ENCODE data around the gene CHL1.

Gene CHL1

GRCh38 chr3:228442-229182, 32.0 kb downstream of the CHL1 start:
- DNase-seq = no peak

GRCh38 chr3:229183-229661, 32.7 kb downstream of the CHL1 start:
- no peak for DNase-seq

DNA sequence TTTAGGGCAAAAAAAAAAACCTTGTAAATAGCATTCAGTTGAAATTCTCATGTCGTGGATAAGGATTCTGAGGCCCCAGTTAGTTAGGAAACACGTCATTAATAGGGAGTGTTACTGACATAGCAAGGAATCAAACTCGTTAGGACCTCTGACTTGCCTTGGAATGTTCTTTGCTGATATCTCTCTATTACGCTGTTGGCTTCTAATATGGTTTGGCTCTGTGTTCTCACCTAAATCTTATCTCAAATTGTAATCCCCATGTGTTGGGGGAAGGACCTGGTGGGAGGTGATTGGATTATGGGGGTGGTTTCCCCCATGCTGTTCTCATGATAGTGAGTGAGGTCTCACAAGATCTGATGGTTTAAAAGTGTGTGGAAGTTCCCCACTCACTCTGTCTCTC, 40.3 kb downstream of the CHL1 start:
- DNase-seq = no peak

DNA sequence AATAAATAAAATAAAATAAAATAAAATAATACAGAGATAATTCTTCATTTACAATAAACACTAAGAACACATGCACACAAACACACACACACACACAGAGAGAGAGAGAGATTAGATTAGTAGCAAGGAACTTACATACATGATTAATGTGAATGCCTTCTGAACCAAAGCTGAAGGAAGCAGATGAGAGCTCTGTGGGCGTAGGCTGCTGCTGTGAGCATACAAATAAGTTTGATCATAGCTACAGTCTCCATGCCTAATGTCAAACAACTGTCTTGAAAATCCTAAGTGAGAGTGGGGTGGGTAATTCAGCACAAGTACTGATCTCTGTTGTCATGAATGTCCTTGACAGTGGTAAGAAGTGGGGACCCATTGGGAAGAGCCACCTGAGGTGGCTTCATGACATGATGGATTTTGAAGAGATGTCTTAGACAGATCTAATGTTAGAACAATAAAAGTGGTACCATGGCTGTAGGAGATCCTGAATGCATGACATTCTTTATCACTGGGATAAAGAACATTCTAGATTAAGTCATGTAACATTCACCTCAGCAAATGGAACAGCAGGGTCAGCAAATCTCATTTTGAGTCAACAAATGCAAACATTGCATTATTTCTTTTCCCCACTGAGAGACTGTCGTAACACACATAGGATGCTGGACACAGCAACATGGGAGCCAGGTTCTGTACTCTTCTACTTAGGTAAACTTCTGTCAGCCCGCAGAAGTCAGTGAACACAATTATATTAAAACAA, 46.2 kb downstream of the CHL1 start:
- DNase-seq = no peak

DNA sequence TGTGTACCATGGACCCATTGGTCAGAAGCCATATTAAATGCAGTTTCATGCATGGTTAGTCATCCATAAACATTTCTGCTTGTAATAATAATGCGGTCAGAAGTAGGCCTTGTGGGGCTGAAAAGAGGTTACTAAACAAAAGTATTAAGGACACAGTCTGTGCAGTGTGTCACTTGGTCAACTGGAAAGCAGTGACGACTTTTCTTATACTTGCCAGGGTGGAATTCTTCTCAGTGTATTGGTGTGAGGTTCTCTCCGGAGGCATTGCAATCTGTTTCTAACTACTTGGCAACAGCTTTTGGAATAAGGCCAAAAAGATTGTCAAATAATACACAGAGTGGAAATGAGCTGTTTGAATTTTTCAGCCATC, 46.8 kb downstream of the CHL1 start:
- DNase-seq = no peak

GRCh38 chr3:244041-244440, 47.5 kb downstream of the CHL1 start:
- DNase-seq = no peak

DNA sequence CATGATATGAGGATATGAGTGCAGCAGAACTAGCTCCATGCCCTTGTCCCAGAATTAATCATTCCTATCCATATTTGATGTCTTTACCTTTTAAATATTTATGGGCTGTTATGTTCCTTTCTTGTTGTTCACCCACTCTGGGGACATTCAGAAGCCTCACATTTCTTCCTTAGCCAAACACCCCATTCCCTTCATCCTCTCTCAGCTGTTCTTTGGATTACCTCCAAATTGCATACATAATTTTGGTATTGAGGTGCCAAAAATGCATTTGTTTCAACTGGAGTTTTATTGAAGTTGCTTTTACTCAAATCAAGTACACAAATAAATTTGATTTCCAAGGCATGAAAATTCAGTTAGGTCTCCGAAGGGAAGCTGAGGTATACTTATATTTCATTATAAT, 51.4 kb downstream of the CHL1 start:
- DNase-seq = no peak

DNA sequence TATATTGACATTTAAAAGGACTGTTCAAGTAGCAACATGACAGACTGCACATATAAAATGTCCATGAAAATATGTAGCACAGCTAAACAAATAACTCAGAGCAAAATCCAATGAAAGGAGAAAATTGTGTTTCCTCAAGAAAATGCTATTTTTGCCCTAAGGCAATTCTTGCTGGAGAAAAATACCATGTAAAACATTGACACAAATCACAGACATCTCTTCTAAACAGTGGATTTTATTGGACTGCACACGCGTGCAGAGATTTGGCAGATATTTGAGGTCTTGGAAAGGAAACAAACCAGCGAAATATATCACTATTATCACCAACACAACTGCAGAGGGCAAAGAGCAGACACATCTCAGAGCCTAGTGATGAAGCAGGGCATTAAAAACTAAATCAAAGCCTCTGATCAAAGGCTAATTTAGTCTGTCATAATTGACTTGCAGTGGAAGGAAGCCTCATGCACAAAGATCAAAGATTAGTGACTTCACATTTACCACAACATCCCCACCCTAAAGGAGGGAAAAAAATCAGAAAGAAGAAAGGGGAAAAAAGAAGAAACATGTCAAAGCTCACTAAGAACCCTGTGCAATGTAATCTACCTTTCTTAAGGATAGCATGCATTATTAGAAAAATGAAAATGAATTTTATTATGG, 52.4 kb downstream of the CHL1 start:
- no peak for DNase-seq

- DNase-seq = no peak
Observed at GRCh38 chr3:249587-250262, 53.2 kb downstream of the CHL1 start.

DNA sequence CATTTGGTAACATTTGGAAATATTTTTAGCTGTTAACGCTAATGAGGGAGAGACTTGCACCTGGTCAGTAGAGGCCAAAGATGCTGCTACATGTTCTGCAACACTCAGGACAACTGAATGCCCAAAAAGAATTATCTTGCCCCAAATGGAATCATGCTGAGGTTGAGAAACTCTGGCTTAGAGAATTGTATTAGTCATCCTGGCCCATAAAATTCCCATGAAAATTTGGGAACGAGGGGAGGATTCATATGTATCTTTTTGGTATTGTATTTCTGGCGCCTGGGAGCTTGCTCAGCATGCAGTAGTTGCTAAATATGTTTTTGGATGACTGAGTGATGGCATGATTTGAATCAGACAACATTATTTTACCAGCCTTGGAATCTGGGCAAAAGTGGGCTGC, 59.9 kb downstream of the CHL1 start:
- DNase-seq = no peak

GRCh38 chr3:257826-258225, 61.3 kb downstream of the CHL1 start:
- DNase-seq = no peak

GRCh38 chr3:260898-261297, 64.3 kb downstream of the CHL1 start:
- no peak for DNase-seq

DNA sequence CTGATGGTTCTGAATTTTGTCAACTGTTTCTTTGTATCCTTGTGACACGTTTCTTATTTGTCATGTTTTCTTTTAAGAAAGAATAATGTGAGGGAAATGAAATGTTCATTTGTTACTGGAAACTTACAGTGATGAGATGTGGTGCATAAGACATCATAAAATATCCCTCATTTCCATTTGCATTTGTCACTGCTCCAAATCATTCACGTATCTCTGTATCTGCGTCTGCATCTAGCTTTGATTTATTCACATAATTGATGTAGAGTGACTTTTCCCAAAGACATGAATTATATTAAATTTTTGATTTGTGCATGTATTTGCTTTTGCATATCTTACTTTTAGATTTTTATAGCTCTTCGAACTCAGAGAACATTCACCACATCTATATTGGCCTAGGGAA, 66.8 kb downstream of the CHL1 start:
- DNase-seq = no peak

GRCh38 chr3:264394-265156, 68.0 kb downstream of the CHL1 start:
- DNase-seq = no peak

- DNase-seq = no peak
Observed at GRCh38 chr3:267101-267500, 70.5 kb downstream of the CHL1 start.

DNA sequence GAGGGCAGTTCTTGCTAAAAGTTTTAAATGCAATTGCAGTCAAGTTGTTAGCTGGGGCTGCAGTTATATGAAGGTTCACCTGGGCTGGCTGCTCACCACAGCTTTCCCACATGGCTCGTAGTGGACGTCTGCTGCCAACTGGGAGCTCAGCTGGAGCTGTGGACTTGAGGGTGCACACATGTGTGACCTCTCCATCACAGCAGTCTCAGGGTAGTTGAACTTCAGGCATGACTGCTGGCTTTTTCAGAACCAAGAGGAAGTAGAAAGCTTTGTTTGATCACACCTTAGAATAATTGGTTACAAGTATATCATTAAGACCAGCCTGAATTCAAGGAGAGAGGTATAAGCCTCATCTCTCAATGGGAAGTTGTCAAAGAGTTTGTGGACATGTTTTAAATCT, 74.1 kb downstream of the CHL1 start:
- DNase-seq = no peak

- DNase-seq = no peak
Observed at GRCh38 chr3:274927-275326, 78.4 kb downstream of the CHL1 start.

GRCh38 chr3:277873-278272, 81.3 kb downstream of the CHL1 start:
- DNase-seq = no peak

- DNase-seq = no peak
Observed at GRCh38 chr3:278300-279064, 81.9 kb downstream of the CHL1 start.

DNA sequence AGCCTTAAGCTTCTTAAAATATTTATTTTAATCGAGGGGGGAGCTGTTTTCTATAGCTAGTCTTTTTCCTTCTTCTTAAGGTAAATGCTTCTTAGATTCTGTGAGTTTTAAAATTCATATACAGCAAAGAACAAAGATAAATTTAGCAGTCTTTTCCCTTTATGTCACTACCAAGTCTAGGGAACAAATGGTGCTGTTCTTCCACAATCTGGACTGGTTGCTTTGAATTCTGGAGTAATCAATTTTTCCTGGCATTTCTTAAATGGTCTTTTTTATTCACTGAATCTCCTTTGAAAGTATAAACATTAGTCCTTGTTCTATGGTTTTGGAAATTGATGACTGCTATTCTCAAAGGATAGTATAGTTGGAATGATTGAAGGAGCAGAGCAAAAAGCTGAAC, 82.8 kb downstream of the CHL1 start:
- DNase-seq = no peak

DNA sequence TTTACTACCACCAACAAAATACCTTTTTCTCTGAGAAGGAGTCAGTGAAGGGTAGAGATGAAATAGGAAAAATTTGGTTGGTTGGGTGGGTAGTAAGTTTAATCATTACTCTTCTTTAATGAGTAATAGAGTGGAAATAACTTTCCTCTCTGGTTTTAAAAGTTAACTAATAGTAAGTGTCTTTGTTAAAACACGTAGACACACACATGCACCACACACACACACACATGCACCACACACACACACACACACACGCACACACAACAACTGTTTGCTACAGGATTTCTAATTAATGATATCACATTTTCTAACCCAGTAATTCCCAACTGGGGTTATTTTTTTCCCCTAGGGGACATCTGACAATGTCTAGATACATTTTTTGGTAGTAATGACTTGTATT, 84.1 kb downstream of the CHL1 start:
- no peak for DNase-seq

DNA sequence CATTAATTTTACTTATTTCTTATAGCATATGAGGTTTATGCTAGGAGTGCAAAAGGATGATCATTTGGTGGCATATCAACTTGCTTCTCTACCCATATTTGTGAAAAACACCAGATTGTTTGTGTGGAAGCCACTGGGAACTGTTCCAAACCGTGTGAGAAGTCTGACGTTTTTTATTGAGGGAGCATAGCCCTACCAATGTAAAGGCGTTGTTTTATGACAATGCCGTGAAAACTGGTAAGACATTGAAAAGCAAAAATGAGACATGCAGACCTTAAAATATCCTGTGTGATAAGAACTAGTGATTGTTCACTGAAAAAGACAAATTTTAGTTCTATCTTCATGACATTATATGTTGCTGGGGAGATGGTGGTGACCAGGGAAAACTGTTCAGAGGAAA, 87.8 kb downstream of the CHL1 start:
- no peak for DNase-seq

Data from stimulated activated CD4-positive, alpha-beta T cell treated with anti-CD3 and anti-CD28 coated beads, Interleukin-4, amount 100 ng/mL, for 4 hours (primary cell).